ENCODE data around the gene NELFB.

NELFB gene

GRCh38 chr9:137270929-137271695, 16.0 kb downstream of the NELFB start:
- peaks cover 5% of the 10 kb centered on the region for H3K4me1 ChIP-seq (ENCODE audit: control insufficient read depth, insufficient read depth, low read length, poor library complexity, severe bottlenecking)
- peaks cover 43% of the 10 kb centered on the region for H3K36me3 ChIP-seq (ENCODE audit: control insufficient read depth, insufficient read depth, low read length)
- no peak overlapping the region for H3K4me3 ChIP-seq (ENCODE audit: insufficient read depth, low read depth, low read length, poor library complexity, severe bottlenecking)
- no peak overlapping the region for H3K27ac ChIP-seq (ENCODE audit: insufficient read depth, low read length, poor library complexity, severe bottlenecking)
- DNase-seq: no peak
- H3K9me3 ChIP-seq (ENCODE audit: control insufficient read depth, low read length): no peaks in the 10 kb centered on the region
- H3K27me3 ChIP-seq (replicated peaks; ENCODE audit: control insufficient read depth, insufficient read depth, low read length, poor library complexity, severe bottlenecking): no peaks in the 10 kb centered on the region

GRCh38 chr9:137271696-137272076, 16.6 kb downstream of the NELFB start:
- H3K27me3 ChIP-seq (replicated peaks; ENCODE audit: control insufficient read depth, insufficient read depth, low read length, poor library complexity, severe bottlenecking): no peaks in the 10 kb centered on the region
- no peaks in the 10 kb centered on the region for H3K9me3 ChIP-seq (ENCODE audit: control insufficient read depth, low read length)
- H3K4me1 ChIP-seq (ENCODE audit: control insufficient read depth, insufficient read depth, low read length, poor library complexity, severe bottlenecking): peaks cover 5% of the 10 kb centered on the region
- peaks cover 37% of the 10 kb centered on the region for H3K36me3 ChIP-seq (ENCODE audit: control insufficient read depth, insufficient read depth, low read length)
- DNase-seq: no peak
- H3K4me3 ChIP-seq (ENCODE audit: insufficient read depth, low read depth, low read length, poor library complexity, severe bottlenecking): no peak overlapping the region
- H3K27ac ChIP-seq (ENCODE audit: insufficient read depth, low read length, poor library complexity, severe bottlenecking): no peak overlapping the region

GRCh38 chr9:137272241-137273094, 17.3 kb downstream of the NELFB start:
- H3K27ac ChIP-seq (ENCODE audit: insufficient read depth, low read length, poor library complexity, severe bottlenecking): no peak overlapping the region
- no peaks in the 10 kb centered on the region for H3K27me3 ChIP-seq (replicated peaks; ENCODE audit: control insufficient read depth, insufficient read depth, low read length, poor library complexity, severe bottlenecking)
- DNase-seq: no peak
- H3K9me3 ChIP-seq (ENCODE audit: control insufficient read depth, low read length): no peaks in the 10 kb centered on the region
- peaks cover 9% of the 10 kb centered on the region for H3K4me1 ChIP-seq (ENCODE audit: control insufficient read depth, insufficient read depth, low read length, poor library complexity, severe bottlenecking)
- H3K4me3 ChIP-seq (ENCODE audit: insufficient read depth, low read depth, low read length, poor library complexity, severe bottlenecking): no peak overlapping the region
- peaks cover 31% of the 10 kb centered on the region for H3K36me3 ChIP-seq (ENCODE audit: control insufficient read depth, insufficient read depth, low read length)

GRCh38 chr9:137273095-137273490, 18.0 kb downstream of the NELFB start:
- Histone ChIP-seq H3K9me3 (ENCODE audit: control insufficient read depth, low read length) (no peaks in the 10 kb centered on the region), H3K36me3 (ENCODE audit: control insufficient read depth, insufficient read depth, low read length) (peaks cover 28% of the 10 kb centered on the region), H3K4me1 (ENCODE audit: control insufficient read depth, insufficient read depth, low read length, poor library complexity, severe bottlenecking) (peaks cover 16% of the 10 kb centered on the region), H3K4me3 (ENCODE audit: insufficient read depth, low read depth, low read length, poor library complexity, severe bottlenecking) (no peak overlapping the region), H3K27me3 (replicated peaks; ENCODE audit: control insufficient read depth, insufficient read depth, low read length, poor library complexity, severe bottlenecking) (no peaks in the 10 kb centered on the region), H3K27ac (ENCODE audit: insufficient read depth, low read length, poor library complexity, severe bottlenecking) (no peak overlapping the region)
- DNase-seq: no peak

- Histone ChIP-seq H3K27ac (ENCODE audit: insufficient read depth, low read length, poor library complexity, severe bottlenecking) (no peak overlapping the region), H3K9me3 (ENCODE audit: control insufficient read depth, low read length) (no peaks in the 10 kb centered on the region), H3K36me3 (ENCODE audit: control insufficient read depth, insufficient read depth, low read length) (peaks cover 28% of the 10 kb centered on the region), H3K4me3 (ENCODE audit: insufficient read depth, low read depth, low read length, poor library complexity, severe bottlenecking) (no peak overlapping the region), H3K4me1 (ENCODE audit: control insufficient read depth, insufficient read depth, low read length, poor library complexity, severe bottlenecking) (peaks cover 18% of the 10 kb centered on the region), H3K27me3 (replicated peaks; ENCODE audit: control insufficient read depth, insufficient read depth, low read length, poor library complexity, severe bottlenecking) (no peaks in the 10 kb centered on the region)
- no peak for DNase-seq
Observed at GRCh38 chr9:137273611-137274320, 18.6 kb downstream of the NELFB start.

- peaks cover 18% of the 10 kb centered on the region for H3K4me1 ChIP-seq (ENCODE audit: control insufficient read depth, insufficient read depth, low read length, poor library complexity, severe bottlenecking)
- H3K36me3 ChIP-seq (ENCODE audit: control insufficient read depth, insufficient read depth, low read length): peaks cover 21% of the 10 kb centered on the region
- no peak overlapping the region for H3K27ac ChIP-seq (ENCODE audit: insufficient read depth, low read length, poor library complexity, severe bottlenecking)
Observed at GRCh38 chr9:137275203-137275587, 20.1 kb downstream of the NELFB start.

GRCh38 chr9:137275588-137276472, 20.7 kb downstream of the NELFB start:
- H3K9me3 ChIP-seq (ENCODE audit: control insufficient read depth, low read length): no peaks in the 10 kb centered on the region
- DNase-seq: no peak
- H3K27me3 ChIP-seq (replicated peaks; ENCODE audit: control insufficient read depth, insufficient read depth, low read length, poor library complexity, severe bottlenecking): no peaks in the 10 kb centered on the region
- H3K27ac ChIP-seq (ENCODE audit: insufficient read depth, low read length, poor library complexity, severe bottlenecking): no peak overlapping the region
- H3K4me3 ChIP-seq (ENCODE audit: insufficient read depth, low read depth, low read length, poor library complexity, severe bottlenecking): no peak overlapping the region
- peaks cover 21% of the 10 kb centered on the region for H3K36me3 ChIP-seq (ENCODE audit: control insufficient read depth, insufficient read depth, low read length)
- H3K4me1 ChIP-seq (ENCODE audit: control insufficient read depth, insufficient read depth, low read length, poor library complexity, severe bottlenecking): peaks cover 24% of the 10 kb centered on the region

More at GRCh38 chr9:137275203-137275587, 20.1 kb downstream of the NELFB start:
- no peak for DNase-seq
- Histone ChIP-seq H3K9me3 (ENCODE audit: control insufficient read depth, low read length) (no peaks in the 10 kb centered on the region), H3K27me3 (replicated peaks; ENCODE audit: control insufficient read depth, insufficient read depth, low read length, poor library complexity, severe bottlenecking) (no peaks in the 10 kb centered on the region), H3K4me3 (ENCODE audit: insufficient read depth, low read depth, low read length, poor library complexity, severe bottlenecking) (no peak overlapping the region)

- Histone ChIP-seq H3K27ac (ENCODE audit: insufficient read depth, low read length, poor library complexity, severe bottlenecking) (no peak overlapping the region), H3K27me3 (replicated peaks; ENCODE audit: control insufficient read depth, insufficient read depth, low read length, poor library complexity, severe bottlenecking) (no peaks in the 10 kb centered on the region), H3K4me1 (ENCODE audit: control insufficient read depth, insufficient read depth, low read length, poor library complexity, severe bottlenecking) (peaks cover 19% of the 10 kb centered on the region), H3K4me3 (ENCODE audit: insufficient read depth, low read depth, low read length, poor library complexity, severe bottlenecking) (peak overlapping the region; percentile 63), H3K36me3 (ENCODE audit: control insufficient read depth, insufficient read depth, low read length) (peaks cover 21% of the 10 kb centered on the region), H3K9me3 (ENCODE audit: control insufficient read depth, low read length) (no peaks in the 10 kb centered on the region)
- no peak for DNase-seq
Observed at GRCh38 chr9:137276473-137277328, 21.6 kb downstream of the NELFB start.

Measured in effector memory CD4-positive, alpha-beta T cell (primary cell).